Measurements from ENCODE around the gene BOD1L1.

The BOD1L1 gene

DNA sequence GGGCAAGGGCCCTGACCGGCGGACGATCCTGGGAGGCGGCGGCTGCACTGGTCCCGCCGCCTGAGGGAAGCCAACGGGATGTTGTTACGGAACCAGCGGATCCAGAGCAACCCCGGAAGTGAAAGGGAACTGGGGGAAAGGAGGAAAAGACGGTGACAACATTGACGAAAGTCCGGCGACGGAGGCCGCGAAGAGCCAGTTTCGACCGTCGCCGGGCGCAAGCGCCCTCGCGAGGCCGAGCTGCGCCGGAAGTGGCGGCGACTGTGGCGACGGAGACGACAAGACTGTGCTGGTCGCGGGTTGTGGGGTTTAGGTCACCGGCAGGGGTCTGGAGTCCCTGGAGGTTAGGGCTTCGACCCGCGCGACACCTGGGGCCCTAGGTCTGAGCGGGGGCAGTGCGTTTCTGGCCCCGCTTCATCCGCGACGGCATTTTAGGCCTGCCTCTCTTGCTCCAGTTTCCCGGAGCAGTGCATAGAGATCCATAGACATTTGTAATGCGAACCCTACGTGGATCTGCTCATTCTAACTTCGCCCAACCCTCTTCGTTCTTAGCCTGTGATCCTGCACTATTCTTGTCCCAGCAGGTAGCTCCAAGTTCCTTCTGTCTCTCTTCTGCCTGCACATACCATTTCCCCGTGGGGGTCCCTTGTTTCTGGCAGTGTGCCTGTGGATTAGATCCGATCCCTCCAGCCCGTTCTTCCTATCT, at the start of gene BOD1L1:
Gene BOD1L1 (minus strand): TSS at position 120 of the 706 bp plus-strand sequence. CDS start 138 bp downstream, outside the sequence.
- peak; percentile 33 for DNase-seq

DNA sequence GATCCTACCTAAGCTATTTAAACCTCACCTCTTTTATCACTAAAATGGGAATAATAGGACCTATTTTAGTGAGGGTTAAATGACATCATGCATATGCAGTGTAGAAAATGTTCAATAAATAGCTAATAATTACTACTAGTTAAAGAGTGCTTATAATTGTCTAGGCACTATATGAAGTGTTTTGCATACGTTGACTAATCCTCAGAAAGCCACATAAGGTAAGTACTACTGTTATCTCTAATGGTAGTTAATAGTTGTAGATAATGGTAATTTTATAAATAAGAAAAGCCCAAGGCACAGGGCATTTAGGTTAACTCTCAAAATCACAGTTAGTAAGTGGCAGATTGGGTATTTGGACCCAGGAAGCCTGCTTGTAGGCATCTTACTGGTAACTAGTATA, 47.4 kb upstream of the BOD1L1 start:
- DNase-seq: no peak

DNA sequence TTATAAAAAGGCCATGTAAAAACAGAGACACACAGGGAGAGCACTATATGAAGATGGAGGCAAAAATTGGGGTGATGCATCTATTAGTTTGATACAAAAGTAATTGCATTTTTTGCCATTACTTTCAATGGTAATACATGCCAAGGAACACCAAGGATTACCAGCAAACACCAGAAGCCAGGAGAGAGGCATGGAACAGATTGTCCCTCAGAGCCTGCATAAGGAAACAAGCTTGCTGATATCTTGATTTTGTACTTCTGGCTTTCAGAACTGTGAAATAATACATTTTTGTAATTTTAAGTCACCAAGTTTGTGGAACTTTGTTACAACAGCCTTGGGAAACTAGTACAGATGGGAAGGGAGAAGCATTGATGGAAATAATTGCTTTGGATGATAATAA, 45.6 kb upstream of the BOD1L1 start:
- DNase-seq: no peak

DNA sequence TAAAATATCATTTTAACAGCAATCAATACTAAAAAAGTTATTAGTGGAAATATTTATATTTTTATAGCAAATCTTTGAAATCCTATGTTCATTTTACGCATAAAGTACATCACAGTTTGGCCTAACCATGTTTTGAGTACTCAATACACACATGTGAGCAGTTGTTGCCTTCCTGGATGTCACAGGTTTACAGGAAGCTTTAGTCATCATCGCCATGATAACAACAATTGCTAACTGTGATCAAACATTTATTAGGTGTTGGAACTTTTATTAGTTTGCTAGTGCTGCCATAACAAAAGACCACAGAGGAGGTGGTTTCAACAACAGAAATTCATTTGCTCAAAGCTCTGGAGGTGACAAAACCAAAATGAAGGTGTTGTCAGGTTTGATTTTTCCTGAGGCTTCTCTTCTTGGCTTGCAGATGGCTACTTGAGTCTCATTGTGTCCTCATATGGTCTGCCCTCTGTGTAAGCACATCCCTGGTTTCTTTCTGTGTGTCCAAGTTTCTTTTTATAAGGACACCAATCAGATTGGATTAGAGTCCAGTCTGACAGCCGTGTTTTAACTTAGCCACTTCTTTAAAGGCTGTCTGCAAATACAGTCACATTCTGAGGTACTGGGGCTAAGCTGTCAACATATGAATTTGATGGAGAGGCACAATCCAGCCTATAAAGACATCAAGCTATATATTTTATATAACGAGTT, 43.1 kb upstream of the BOD1L1 start:
- no peak for DNase-seq

- no peak for DNase-seq
Observed at GRCh38 chr4:13665701-13666660, 38.5 kb upstream of the BOD1L1 start.

GRCh38 chr4:13659341-13660070, 32.0 kb upstream of the BOD1L1 start:
- DNase-seq: no peak

DNA sequence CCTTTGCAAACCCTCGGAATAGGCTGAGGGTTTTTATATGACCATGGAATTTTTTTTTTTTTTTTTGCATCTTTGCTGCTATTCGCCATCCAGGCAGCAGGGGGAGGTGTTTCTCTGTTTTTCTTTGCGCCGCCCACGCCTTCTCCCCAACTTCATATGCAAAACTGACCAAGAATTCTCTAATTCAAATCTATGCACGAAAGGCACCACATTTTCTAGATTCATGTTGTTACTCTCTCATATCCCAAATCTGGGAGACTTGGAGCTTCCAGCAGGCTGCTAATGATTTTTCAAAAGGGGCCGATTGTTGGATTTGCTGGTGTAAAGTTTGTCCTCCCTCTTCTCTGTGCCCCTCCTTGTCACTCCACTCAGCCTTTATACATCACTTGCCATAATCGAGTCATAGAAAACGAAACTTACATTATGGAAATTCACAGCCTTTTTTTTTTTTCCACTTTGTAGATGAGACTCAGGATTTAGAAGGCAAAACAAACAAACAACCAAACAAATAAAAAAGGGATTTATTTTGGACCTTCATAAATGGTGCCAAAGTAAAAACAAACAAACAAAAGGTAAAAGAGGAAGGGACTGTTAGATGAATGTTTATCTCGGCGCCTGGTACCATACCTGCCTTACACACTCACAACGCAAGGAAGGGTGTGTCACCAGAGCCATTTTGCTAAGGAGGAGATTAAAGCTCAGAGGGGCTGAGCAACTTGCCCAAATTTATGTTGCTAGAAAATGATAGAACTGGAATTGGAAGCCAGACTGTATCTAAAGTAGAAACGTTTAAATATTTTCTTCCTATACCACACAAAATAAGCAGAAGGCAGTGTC, 29.3 kb upstream of the BOD1L1 start:
- peak; percentile 37 for DNase-seq

DNA sequence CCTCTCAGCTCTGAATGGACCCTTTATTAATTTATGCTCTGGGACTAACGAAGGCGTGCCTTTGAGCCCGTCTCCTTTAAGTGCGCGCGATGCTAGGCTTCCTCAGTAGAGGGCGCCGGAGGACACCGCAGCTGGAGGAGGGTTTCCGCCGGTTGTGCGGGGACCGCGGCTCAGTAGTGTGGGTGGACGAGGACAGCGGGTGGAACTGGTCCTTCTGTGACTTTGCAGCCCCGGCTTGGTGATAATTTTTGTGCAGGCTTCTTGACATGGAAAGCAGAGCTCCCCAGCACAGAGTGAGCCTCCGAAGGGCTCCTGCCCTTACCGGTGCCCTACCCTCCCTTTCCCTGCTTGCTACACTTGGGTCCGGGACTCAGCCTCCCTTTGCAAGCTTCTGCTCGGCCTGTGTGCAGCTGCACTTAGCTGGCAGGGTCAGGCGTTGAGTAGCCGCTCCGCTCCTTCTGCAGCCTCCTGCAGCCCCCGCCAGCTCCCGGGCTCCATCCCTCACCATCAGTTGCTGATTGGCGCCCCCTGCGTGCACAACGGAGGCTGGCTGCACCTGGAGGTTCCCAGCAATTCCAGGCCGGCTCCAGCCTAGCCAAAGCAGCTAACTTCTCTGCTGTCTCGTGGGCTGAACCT, 26.8 kb upstream of the BOD1L1 start:
- peak; percentile 44 for DNase-seq

GRCh38 chr4:13653766-13654161, 26.2 kb upstream of the BOD1L1 start:
- no peak for DNase-seq

DNA sequence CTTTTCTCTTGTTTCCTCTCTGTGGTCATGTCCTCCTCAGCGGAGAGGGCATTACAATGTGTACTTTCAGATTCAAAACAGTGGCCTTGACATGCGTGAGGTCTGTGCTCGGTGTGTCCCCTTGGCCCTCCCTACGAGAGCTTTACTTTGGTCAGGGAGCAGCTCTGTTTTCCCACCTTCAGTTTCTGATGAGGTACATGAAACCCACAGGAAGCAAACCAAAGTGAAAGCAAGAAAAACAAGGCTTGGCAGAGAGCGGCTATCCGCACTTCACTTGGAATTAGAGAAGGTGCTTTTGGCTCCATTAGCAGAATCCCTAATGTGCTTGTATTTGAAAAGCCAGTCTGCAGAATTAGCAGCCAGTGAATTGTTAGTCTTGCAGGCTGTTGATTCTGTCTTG, 19.5 kb upstream of the BOD1L1 start:
- DNase-seq: no peak

- no peak for DNase-seq
Observed at GRCh38 chr4:13645075-13645474, 17.6 kb upstream of the BOD1L1 start.

DNA sequence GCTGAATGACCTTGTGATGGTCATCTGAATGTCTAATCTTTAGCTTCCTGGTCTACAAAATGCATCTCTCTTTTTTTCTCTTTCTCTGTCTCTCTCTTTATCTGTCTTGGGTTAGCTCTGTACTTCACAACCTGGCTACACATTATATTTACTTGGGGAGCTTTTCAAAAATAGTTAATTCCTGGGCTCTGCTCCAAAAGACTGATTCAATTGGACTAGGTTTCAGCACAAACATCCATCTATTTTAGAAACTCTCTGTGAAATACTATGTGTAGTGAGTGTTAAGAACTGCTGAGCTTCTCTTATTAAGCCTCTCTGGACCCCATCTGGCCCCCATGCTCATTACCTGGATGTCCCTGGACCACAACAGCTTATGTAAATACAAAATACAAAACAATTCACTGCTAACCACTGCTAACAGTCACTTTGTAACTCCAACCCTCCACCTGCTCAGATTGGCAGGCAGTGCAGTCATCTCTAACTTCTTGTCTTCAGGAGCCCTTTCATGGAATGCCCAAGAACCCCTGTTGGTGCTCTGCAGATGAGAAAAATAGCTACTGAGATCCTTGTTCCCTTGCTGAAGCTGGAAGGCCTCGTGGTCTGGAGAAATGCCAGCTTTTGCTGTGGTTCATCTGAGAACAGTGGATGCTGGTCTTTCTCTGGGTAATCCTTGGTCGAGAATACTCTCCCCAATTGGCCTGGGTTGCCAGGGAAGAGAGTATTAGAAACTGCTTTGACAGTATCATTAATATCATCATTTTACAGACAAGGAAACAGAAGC, 14.8 kb upstream of the BOD1L1 start:
- DNase-seq: no peak

DNA sequence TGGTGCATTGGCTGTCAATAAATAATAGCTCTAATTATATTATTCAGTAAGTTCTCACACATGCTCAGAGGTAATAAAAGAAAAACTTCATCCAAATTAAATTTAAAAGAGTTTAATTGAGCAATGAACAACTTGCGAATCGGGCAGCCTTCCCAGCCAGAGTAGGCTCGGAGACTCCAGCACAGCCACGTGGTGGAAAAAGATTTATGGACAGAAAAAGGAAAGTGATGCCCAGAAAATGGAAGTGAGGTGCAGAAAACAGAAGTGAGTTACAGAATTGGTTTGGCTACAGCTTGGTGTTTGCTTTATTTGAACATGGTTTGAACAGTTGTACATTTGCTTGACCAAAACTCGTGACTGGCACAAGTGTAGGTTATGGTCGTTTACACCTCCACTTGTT, 13.6 kb upstream of the BOD1L1 start:
- no peak for DNase-seq

- DNase-seq: no peak
Observed at GRCh38 chr4:13640149-13640940, 12.8 kb upstream of the BOD1L1 start.

DNA sequence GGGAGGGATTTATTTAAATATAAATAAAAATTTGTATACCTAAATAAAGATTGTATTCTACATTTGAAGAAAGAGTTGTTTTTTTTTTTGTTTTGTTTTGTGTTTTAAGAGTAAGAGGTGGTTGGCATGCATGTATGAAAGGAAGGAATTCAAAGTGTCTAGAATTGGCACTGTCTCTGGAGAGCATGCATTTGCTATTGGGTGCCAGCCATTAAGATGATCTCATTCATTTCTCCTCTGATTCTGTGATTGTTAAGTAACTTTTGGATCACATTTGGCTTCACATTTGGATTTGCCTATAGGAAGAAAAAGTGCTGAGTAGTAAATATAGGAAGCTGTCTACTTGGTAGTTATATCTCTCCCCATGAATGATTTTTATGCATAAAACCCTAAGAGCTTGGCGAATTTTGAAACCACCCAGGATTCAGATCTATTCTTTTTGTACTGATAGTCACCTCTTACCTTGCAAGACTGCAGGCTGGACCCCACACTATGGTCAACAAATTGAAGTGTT, 7.8 kb upstream of the BOD1L1 start:
- no peak for DNase-seq

GRCh38 chr4:13633671-13634070, 6.1 kb upstream of the BOD1L1 start:
- DNase-seq: no peak

- DNase-seq: no peak
Observed at GRCh38 chr4:13627178-13627605, 333 bp downstream of the BOD1L1 start.

DNA sequence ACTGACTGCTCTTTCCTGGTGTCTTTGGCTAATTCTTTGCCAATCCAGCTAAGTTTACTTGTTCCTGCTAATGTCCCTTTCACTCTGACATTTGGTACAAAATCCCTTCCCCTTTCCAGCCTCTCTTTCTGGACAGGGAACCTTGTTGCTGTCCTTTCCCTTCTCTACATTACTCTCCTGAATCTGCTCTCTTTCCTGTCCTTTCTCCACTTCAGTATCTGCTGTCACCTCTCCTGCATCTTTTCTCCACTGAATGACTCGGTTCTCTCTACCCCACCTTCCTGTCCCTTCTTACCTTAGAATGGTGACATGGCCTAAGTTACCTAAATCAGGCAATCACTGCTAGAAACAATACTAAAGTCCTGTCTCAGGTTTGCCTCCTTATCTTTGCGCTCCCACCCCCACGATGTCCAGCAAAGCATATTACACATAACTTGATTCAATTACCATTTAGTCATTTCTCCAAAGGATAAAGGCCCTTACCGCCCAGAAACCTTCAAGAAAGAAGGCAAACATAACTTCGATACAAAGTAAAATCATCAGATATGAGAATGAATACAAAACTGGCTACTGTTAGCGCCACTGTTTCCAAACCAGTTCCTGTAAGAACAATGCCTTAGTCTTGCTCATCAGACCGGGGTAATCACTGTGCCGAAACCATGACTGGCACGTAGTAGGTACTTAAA, 890 bp downstream of the BOD1L1 start:
- DNase-seq: no peak
